HepG2 (cell line): ENCODE data around the gene IRF7. TPM values are rescaled to one million over a fixed set of nuclear protein-coding genes. Genes with fewer than 3 reads are reported as not detected.

ENCODE experiments used
- ATAC-seq: fragments of 200-7000 bp; cut with Tn5 transposase; 3 replicates; pipeline ENCODE4 v1.9.1; 2020; ENCODE audit warnings: mild to moderate bottlenecking, moderate library complexity
- BruUV-seq: library from RNA; stranded (reverse); fragments of 400-500 nt; replicated peaks from 2 replicates; lab custom pipeline; 2021; lab: Mats Ljungman, UMichigan
- CTCF ChIA-PET: fragments of 300-600 bp; formaldehyde crosslinking; extraction: SDS; loops from one replicate; lab custom pipeline; 2021; ENCODE audit warnings: low total read pairs, inconsistent platforms, low intra/inter-chr PET ratio; lab: Yijun Ruan, JAX
- POLR2A ChIA-PET: fragments of 350-600 bp; sonication (Branson Sonifier 250); formaldehyde crosslinking; loops from one replicate; lab custom pipeline; 2020; ENCODE audit warnings: antibody characterized with exemption, inconsistent platforms; lab: Yijun Ruan, JAX
- DNase-seq: peaks from one replicate; pipeline ENCODE4 v3.0.0-alpha.2; 2015; ENCODE audit warnings: low spot score
- FAIRE-seq: peaks from 3 replicates; lab custom pipeline; 2011; peaks lifted over from hg19 to GRCh38; lab: Jason Lieb, UNC
- H2AFZ ChIP-seq: one replicate; pipeline ENCODE4 v1.6.1; 2011; ENCODE audit warnings: low read length, inconsistent platforms
- H3K27ac ChIP-seq: fragments of 300-600 bp; 3 replicates; pipeline ENCODE4 v1.8.0; 2011; ENCODE audit warnings: mixed run types, mild to moderate bottlenecking, mixed read lengths, low read length, inconsistent platforms; ENCODE audit not compliant: insufficient read depth; ENCODE audit errors: extremely low read length
- H3K27me3 ChIP-seq, 2 experiments: fragments of 200-600 bp in 1 of 2; 2 replicates in 1 of 2; 3 replicates in 1 of 2; pipeline versions ENCODE4 v1.6.0 to v1.8.0; 2011; ENCODE audit warnings: low read length in 2 of 2, mild to moderate bottlenecking in 2 of 2, moderate library complexity in 2 of 2, inconsistent platforms in 1 of 2; ENCODE audit not compliant: insufficient read depth in 2 of 2, control insufficient read depth in 1 of 2
- H3K36me3 ChIP-seq, 2 experiments: fragments of 200-600 bp in 1 of 2; replicated peaks in 1 of 2; 2 replicates in 1 of 2; 3 replicates in 1 of 2; pipeline versions ENCODE4 v1.5.1 to v1.8.0; 2011; ENCODE audit warnings: low read length in 2 of 2, inconsistent platforms in 1 of 2; ENCODE audit not compliant: insufficient read depth in 2 of 2, control insufficient read depth in 1 of 2
- H3K4me1 ChIP-seq: 2 replicates; pipeline ENCODE4 v1.5.1; 2012; ENCODE audit warnings: low read length, inconsistent platforms; ENCODE audit not compliant: insufficient read depth
- H3K4me2 ChIP-seq: 2 replicates; pipeline ENCODE4 v1.6.0; 2011; ENCODE audit warnings: low read depth, low read length, inconsistent platforms
- H3K4me3 ChIP-seq, 3 experiments: fragments of 200-600 bp in 1 of 3; sonication (generic), shearing (Covaris generic) in 1 of 3; replicated peaks in 1 of 3; 2 replicates each; pipeline ENCODE4 v1.5.1; 2011 to 2016; ENCODE audit warnings: low read length in 3 of 3, inconsistent platforms in 2 of 3, low read depth in 2 of 3, mild to moderate bottlenecking in 2 of 3, control low read depth in 1 of 3, mixed read lengths in 1 of 3; ENCODE audit not compliant: insufficient read depth in 1 of 3
- H3K79me2 ChIP-seq: one replicate; pipeline ENCODE4 v1.6.1; 2011; ENCODE audit warnings: low read length, inconsistent platforms; ENCODE audit not compliant: insufficient read depth
- H3K9ac ChIP-seq: 2 replicates; pipeline ENCODE4 v1.6.0; 2011; ENCODE audit warnings: mild to moderate bottlenecking, low read depth, low read length, inconsistent platforms; ENCODE audit not compliant: insufficient read depth
- H3K9me3 ChIP-seq: 2 replicates; pipeline ENCODE4 v1.5.1; 2012; ENCODE audit warnings: mild to moderate bottlenecking, low read length
- H4K20me1 ChIP-seq: 2 replicates; pipeline ENCODE4 v1.6.0; 2011; ENCODE audit warnings: inconsistent platforms, mild to moderate bottlenecking, low read length, moderate library complexity; ENCODE audit not compliant: insufficient read depth
- CEBPB ChIP-seq: IDR thresholded peaks from 2 replicates; pipeline ENCODE4 v1.6.1; 2011; ENCODE audit warnings: low read depth, low read length, improper control_type of control experiment, borderline replicate concordance
- CREB1 ChIP-seq, 2 experiments: fragments of 450-650 bp in 1 of 2; IDR thresholded peaks; 2 replicates each; pipeline ENCODE4 v1.6.1; 2016 to 2017; ENCODE audit warnings: control low read depth in 1 of 2, mild to moderate bottlenecking in 1 of 2, missing compliant biosample characterization in 1 of 2, missing genetic modification characterization in 1 of 2
- GATAD2A ChIP-seq: IDR thresholded peaks from 2 replicates; pipeline ENCODE4 v1.6.1; 2016
- MATR3 ChIP-seq: sonication (generic); formaldehyde crosslinking; IDR thresholded peaks from 2 replicates; pipeline ENCODE4 v1.4.0; 2020; ENCODE audit warnings: missing genetic modification reagents
- MXI1 ChIP-seq: IDR thresholded peaks from 3 replicates; pipeline ENCODE4 v1.6.1; 2012; ENCODE audit warnings: low read depth, low read length, inconsistent platforms, borderline replicate concordance
- SRSF1 ChIP-seq: fragments of 200-400 bp; formaldehyde crosslinking; optimal IDR thresholded peaks from 2 replicates; pipeline ENCODE3; 2017; ENCODE audit warnings: mild to moderate bottlenecking, low read depth, low read length, moderate library complexity
- XRCC5 ChIP-seq: fragments of 200-400 bp; formaldehyde crosslinking; optimal IDR thresholded peaks from 2 replicates; pipeline ENCODE3; 2017; ENCODE audit warnings: mild to moderate bottlenecking, low read length
- ZNF549 ChIP-seq: sonication (generic); formaldehyde crosslinking; IDR thresholded peaks from 2 replicates; pipeline ENCODE4 v1.5.0; 2020; ENCODE audit warnings: missing genetic modification reagents
- ZNF619 ChIP-seq: sonication (generic); formaldehyde crosslinking; IDR thresholded peaks from 2 replicates; pipeline ENCODE4 v1.4.0; 2020; ENCODE audit warnings: mild to moderate bottlenecking, missing genetic modification reagents
- ZNF724P ChIP-seq: sonication (generic); formaldehyde crosslinking; IDR thresholded peaks from 2 replicates; pipeline ENCODE4 v1.8.0; 2022; ENCODE audit warnings: missing genetic modification reagents, borderline replicate concordance
- WGBS: methylation state at CpG from one replicate; pipeline ENCODE4 v1.1.6; 2017; ENCODE audit warnings: low lambda C conversion rate; 5-methylcytosine and 5-hydroxymethylcytosine counted together
- in situ Hi-C: cut with HindIII; loops from 2 replicates; pipeline ENCODE4 v1.10.0; 2017; ENCODE audit warnings: low pct_unique_long_range_greater_than_20kb; ENCODE audit not compliant: extremely low pct_ligation_motif_present
- intact Hi-C: fragments of 100-400 bp; cut with micrococcal nuclease; formaldehyde crosslinking; loops from one replicate; pipeline ENCODE4 v1.10.0; 2022; ENCODE audit not compliant: unreplicated experiment
- polyA plus RNA-seq, 8 experiments: library from polyadenylated mRNA; depleted of rRNA in 3 of 8; stranded (reverse) in 7 of 8; unstranded in 1 of 8; fragments of >200 nt; fragmentation: Illumina TruSeq in 4 of 8; extraction: Trizol in 4 of 8; gene quantifications; 2 replicates each; pipeline versions ENCODE4 v1.2.1 to v1.2.3, GENCODE V29; 2011 to 2016; ENCODE audit warnings: low read depth in 4 of 8, missing spikeins in 1 of 8, mixed read lengths in 1 of 8; ENCODE audit not compliant: insufficient read depth in 1 of 8
- total RNA-seq, 5 experiments: library from RNA; depleted of rRNA; stranded (reverse); fragments of >200 nt; fragmentation: Illumina TruSeq; extraction: Trizol; gene quantifications; 2 replicates each; pipeline ENCODE4 v1.2.3, GENCODE V29; 2016; ENCODE audit warnings: low read depth in 1 of 5
- TF ChIP-seq, protein P1 (sequence below): sonication (generic); formaldehyde crosslinking; IDR thresholded peaks from 2 replicates; pipeline ENCODE4 v1.9.0; 2022; ENCODE audit warnings: low read depth, missing genetic modification reagents
- TF ChIP-seq, protein P2 (sequence below): sonication (generic); formaldehyde crosslinking; IDR thresholded peaks from 2 replicates; pipeline ENCODE4 v1.4.0; 2020; ENCODE audit warnings: mild to moderate bottlenecking, missing genetic modification reagents
- TF ChIP-seq, protein P3 (sequence below): sonication (generic); formaldehyde crosslinking; IDR thresholded peaks from 2 replicates; pipeline ENCODE4 v1.5.0; 2020; ENCODE audit warnings: missing genetic modification reagents
- TF ChIP-seq, protein P4 (sequence below): sonication (generic); formaldehyde crosslinking; IDR thresholded peaks from 2 replicates; pipeline ENCODE4 v1.4.0; 2020; ENCODE audit warnings: missing genetic modification reagents, borderline replicate concordance

Gene IRF7
- total and polyA plus RNA-seq, 2 of the 13 experiments (the other 11 are each of a cell fraction or from before 2014, with no cell fraction given): not detected

DNA sequence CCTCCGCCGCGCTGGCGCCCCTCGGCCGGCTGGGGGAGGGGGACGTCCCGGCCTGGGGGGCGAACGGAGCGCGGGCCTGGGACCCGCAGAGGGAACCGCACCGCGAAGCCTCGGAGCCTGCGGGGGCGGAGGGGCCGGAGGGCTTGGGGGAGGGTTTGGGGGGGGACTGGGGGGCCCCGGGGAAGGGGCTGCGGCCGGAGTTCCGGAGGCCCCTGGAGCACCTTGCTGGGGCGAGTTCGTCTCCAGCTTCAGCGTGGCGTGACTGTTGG is 11.5 kb upstream of the IRF7 start:
- Histone ChIP-seq H3K27ac (no peak overlapping the region), H3K9me3 (no peaks in the 10 kb centered on the region), H3K9ac (no peak overlapping the region), H2AFZ (no peak overlapping the region), H3K79me2 (no peaks in the 10 kb centered on the region), H3K4me3 (no peak overlapping the region), H3K4me1 (peaks cover 31% of the 10 kb centered on the region), H3K27me3 (no peaks in the 10 kb centered on the region), H3K36me3 (peaks cover 0 to 4% of the 10 kb centered on the region in 2 experiments; a peak in 2 of 5 replicates), H4K20me1 (peaks cover 18% of the 10 kb centered on the region; the same call in 1 of the 2 replicates), H3K4me2 (no peak overlapping the region)
- intact Hi-C loops (no loop called here), in situ Hi-C loops (loop anchor here (10.0 kb wide), 1 partner anchor 72 kb away; no protein-coding TSS in a partner anchor)
- no peak for FAIRE-seq
- no peak for DNase-seq
- CTCF ChIA-PET: no interaction called here
- no TSS peak for BruUV-seq
- TF ChIP-seq ZNF724P (CRISPR knock-in tag) (no peak), CREB1 (IDR thresholded peaks at IDR 0.05) (no peak), CREB1 (CRISPR knock-in tag; IDR thresholded peaks at IDR 0.05) (no peak), XRCC5 (no peak), SRSF1 (no peak), ZNF549 (CRISPR knock-in tag) (no peak), ZNF619 (CRISPR knock-in tag) (no peak), MXI1 (no peak), GATAD2A (CRISPR knock-in tag) (no peak), MATR3 (CRISPR knock-in tag) (no peak), CEBPB (no peak)
- TF ChIP-seq, protein P1, sequence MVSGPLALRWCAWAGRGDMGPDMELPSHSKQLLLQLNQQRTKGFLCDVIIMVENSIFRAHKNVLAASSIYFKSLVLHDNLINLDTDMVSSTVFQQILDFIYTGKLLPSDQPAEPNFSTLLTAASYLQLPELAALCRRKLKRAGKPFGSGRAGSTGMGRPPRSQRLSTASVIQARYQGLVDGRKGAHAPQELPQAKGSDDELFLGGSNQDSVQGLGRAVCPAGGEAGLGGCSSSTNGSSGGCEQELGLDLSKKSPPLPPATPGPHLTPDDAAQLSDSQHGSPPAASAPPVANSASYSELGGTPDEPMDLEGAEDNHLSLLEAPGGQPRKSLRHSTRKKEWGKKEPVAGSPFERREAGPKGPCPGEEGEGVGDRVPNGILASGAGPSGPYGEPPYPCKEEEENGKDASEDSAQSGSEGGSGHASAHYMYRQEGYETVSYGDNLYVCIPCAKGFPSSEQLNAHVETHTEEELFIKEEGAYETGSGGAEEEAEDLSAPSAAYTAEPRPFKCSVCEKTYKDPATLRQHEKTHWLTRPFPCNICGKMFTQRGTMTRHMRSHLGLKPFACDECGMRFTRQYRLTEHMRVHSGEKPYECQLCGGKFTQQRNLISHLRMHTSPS (CRISPR knock-in tag): no peak
- TF ChIP-seq, protein P2, sequence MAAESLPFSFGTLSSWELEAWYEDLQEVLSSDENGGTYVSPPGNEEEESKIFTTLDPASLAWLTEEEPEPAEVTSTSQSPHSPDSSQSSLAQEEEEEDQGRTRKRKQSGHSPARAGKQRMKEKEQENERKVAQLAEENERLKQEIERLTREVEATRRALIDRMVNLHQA (CRISPR knock-in tag): no peak
- TF ChIP-seq, protein P3, sequence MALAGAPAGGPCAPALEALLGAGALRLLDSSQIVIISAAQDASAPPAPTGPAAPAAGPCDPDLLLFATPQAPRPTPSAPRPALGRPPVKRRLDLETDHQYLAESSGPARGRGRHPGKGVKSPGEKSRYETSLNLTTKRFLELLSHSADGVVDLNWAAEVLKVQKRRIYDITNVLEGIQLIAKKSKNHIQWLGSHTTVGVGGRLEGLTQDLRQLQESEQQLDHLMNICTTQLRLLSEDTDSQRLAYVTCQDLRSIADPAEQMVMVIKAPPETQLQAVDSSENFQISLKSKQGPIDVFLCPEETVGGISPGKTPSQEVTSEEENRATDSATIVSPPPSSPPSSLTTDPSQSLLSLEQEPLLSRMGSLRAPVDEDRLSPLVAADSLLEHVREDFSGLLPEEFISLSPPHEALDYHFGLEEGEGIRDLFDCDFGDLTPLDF (CRISPR knock-in tag): no peak
- TF ChIP-seq, protein P4, sequence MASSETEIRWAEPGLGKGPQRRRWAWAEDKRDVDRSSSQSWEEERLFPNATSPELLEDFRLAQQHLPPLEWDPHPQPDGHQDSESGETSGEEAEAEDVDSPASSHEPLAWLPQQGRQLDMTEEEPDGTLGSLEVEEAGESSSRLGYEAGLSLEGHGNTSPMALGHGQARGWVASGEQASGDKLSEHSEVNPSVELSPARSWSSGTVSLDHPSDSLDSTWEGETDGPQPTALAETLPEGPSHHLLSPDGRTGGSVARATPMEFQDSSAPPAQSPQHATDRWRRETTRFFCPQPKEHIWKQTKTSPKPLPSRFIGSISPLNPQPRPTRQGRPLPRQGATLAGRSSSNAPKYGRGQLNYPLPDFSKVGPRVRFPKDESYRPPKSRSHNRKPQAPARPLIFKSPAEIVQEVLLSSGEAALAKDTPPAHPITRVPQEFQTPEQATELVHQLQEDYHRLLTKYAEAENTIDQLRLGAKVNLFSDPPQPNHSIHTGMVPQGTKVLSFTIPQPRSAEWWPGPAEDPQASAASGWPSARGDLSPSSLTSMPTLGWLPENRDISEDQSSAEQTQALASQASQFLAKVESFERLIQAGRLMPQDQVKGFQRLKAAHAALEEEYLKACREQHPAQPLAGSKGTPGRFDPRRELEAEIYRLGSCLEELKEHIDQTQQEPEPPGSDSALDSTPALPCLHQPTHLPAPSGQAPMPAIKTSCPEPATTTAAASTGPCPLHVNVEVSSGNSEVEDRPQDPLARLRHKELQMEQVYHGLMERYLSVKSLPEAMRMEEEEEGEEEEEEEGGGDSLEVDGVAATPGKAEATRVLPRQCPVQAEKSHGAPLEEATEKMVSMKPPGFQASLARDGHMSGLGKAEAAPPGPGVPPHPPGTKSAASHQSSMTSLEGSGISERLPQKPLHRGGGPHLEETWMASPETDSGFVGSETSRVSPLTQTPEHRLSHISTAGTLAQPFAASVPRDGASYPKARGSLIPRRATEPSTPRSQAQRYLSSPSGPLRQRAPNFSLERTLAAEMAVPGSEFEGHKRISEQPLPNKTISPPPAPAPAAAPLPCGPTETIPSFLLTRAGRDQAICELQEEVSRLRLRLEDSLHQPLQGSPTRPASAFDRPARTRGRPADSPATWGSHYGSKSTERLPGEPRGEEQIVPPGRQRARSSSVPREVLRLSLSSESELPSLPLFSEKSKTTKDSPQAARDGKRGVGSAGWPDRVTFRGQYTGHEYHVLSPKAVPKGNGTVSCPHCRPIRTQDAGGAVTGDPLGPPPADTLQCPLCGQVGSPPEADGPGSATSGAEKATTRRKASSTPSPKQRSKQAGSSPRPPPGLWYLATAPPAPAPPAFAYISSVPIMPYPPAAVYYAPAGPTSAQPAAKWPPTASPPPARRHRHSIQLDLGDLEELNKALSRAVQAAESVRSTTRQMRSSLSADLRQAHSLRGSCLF: no peak
- WGBS: 98% methylated on average over 20 of the region's 28 CpGs
- POLR2A ChIA-PET: no interaction called here
- no peak for ATAC-seq
